Measurements from ENCODE around the gene NAIP.
"Not testable (repeated sequence)": the region's sequence is repeated elsewhere in the genome, so short reads cannot be mapped to it uniquely, and the experiment has no call there.

- not testable (repeated sequence) for TF ChIP-seq CTCF, EP300 (IDR thresholded peaks at IDR 0.05)
These were observed 42.3 kb upstream of the NAIP start, which contains the start of gene GTF2H2 for GRCh38 chr5:71067262-71067928.

Measured in esophagus muscularis mucosa (tissue), 3 donors.